ENCODE results near the gene EDN2.

DNA sequence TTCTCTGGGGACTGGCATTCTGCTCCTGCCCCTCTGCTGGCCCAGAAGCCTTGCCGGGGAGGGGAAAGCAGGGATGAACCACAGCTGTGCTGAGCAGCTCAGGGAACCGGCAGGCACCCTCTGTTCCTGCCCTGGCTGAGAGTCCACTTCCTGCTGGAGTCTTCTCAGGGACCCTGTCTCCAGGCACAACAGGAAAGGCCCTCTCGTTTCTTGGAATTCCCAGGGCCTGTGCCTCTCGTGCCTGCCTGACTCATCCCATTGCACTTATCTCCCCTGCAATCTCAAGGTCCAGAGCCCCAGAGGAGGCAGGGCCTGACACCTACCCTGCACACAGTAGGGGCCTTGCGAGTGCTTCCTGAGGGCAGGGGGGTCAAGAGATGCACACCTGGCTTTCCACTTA lies 1.1 kb upstream of the EDN2 start:
- TF ChIP-seq, protein P1, sequence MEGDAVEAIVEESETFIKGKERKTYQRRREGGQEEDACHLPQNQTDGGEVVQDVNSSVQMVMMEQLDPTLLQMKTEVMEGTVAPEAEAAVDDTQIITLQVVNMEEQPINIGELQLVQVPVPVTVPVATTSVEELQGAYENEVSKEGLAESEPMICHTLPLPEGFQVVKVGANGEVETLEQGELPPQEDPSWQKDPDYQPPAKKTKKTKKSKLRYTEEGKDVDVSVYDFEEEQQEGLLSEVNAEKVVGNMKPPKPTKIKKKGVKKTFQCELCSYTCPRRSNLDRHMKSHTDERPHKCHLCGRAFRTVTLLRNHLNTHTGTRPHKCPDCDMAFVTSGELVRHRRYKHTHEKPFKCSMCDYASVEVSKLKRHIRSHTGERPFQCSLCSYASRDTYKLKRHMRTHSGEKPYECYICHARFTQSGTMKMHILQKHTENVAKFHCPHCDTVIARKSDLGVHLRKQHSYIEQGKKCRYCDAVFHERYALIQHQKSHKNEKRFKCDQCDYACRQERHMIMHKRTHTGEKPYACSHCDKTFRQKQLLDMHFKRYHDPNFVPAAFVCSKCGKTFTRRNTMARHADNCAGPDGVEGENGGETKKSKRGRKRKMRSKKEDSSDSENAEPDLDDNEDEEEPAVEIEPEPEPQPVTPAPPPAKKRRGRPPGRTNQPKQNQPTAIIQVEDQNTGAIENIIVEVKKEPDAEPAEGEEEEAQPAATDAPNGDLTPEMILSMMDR (IDR thresholded peaks at IDR 0.05; ENCODE audit: poor library complexity, severe bottlenecking): no peak
- no peak for TF ChIP-seq REST (IDR thresholded peaks at IDR 0.05; ENCODE audit: borderline replicate concordance)
- TF ChIP-seq EP300 (conservative IDR thresholded peaks at IDR 0.05; ENCODE audit: poor library complexity, severe bottlenecking): no peak
- no peak for TF ChIP-seq RAD21 (conservative IDR thresholded peaks at IDR 0.05)
- TF ChIP-seq EZH2 (IDR thresholded peaks at IDR 0.05; ENCODE audit: borderline replicate concordance, insufficient read depth, low read length, poor library complexity, severe bottlenecking): no peak
- no peak for TF ChIP-seq POLR2AphosphoS5 (IDR thresholded peaks at IDR 0.05)
- no peak for TF ChIP-seq TAF1 (IDR thresholded peaks at IDR 0.05; ENCODE audit: low read depth)
- no peak for TF ChIP-seq MXI1 (conservative IDR thresholded peaks at IDR 0.05; ENCODE audit: poor library complexity, severe bottlenecking)
- no peak for TF ChIP-seq SMC3 (conservative IDR thresholded peaks at IDR 0.05; ENCODE audit: poor library complexity)
